B cell (primary cell): ENCODE data around the gene GUCY1B1.

Experiments
- EZH2 ChIP-seq: IDR thresholded peaks from 2 replicates; pipeline ENCODE4 v1.6.1; 2012; ENCODE audit warnings: borderline replicate concordance, low read depth, mild to moderate bottlenecking, moderate library complexity, low read length; ENCODE audit not compliant: insufficient read depth, poor library complexity, severe bottlenecking
- TF ChIP-seq, protein P1 (sequence below): fragments of 200-600 bp; IDR thresholded peaks from one replicate; pipeline ENCODE4 v1.8.0; 2022; ENCODE audit warnings: antibody characterized with exemption, mild to moderate bottlenecking

- TF ChIP-seq, protein P1, sequence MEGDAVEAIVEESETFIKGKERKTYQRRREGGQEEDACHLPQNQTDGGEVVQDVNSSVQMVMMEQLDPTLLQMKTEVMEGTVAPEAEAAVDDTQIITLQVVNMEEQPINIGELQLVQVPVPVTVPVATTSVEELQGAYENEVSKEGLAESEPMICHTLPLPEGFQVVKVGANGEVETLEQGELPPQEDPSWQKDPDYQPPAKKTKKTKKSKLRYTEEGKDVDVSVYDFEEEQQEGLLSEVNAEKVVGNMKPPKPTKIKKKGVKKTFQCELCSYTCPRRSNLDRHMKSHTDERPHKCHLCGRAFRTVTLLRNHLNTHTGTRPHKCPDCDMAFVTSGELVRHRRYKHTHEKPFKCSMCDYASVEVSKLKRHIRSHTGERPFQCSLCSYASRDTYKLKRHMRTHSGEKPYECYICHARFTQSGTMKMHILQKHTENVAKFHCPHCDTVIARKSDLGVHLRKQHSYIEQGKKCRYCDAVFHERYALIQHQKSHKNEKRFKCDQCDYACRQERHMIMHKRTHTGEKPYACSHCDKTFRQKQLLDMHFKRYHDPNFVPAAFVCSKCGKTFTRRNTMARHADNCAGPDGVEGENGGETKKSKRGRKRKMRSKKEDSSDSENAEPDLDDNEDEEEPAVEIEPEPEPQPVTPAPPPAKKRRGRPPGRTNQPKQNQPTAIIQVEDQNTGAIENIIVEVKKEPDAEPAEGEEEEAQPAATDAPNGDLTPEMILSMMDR = no peak
- TF ChIP-seq EZH2 = no peak
Observed at GRCh38 chr4:155769090-155769489, 10.3 kb downstream of the GUCY1B1 start.
